ENCODE measurements around the gene LRRC23. TPM values are rescaled to one million over a fixed set of nuclear protein-coding genes. Genes with fewer than 3 reads are reported as not detected.
A peak's percentile ranks its signal among the peaks of the same experiment; 100 is the strongest.

The LRRC23 gene
- total and polyA plus RNA-seq, 2 of the 13 experiments (the other 11 are each of a cell fraction or from before 2014, with no cell fraction given) = 6.0 to 7.8 TPM

DNA sequence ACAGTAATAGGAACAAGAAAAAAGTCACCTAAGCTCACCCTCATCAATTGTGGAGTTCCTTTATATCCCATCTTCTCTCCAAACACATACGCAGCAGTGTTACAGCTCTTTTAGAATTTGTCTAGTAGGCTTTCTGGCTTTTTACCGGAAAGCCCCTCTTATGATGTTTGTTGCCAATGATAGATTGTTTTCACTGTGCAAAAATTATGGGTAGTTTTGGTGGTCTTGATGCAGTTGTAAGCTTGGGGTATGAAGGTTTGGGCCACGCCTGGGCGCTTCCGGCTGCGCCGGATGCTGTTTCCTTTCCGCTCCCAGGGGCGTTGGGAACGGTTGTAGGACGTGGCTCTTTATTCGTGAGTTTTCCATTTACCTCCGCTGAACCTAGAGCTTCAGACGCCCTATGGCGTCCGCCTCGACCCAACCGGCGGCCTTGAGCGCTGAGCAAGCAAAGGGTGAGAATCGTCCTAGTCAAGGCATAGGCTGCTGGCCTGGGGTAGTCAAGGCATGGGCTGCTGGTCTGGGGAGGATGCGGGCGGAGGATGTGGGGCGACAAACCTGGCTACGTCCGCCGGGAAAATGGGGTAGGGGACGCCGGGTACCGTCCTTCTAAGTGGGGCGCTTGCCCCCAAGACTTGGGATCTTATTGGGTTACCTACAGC lies 39.2 kb downstream of the LRRC23 start, which contains the start of the genes C12orf57 and RNU7-1 (continued):
- no peak for TF ChIP-seq ZNF407 (CRISPR knock-in tag; IDR thresholded peaks at IDR 0.05; ENCODE audit: not compliant biosample characterization)
- TF ChIP-seq SALL1 (CRISPR knock-in tag; IDR thresholded peaks at IDR 0.05) = peak; percentile 25; the same call in 1 of the 2 replicates
- no peak for TF ChIP-seq SKIL (CRISPR knock-in tag; IDR thresholded peaks at IDR 0.05; ENCODE audit: borderline replicate concordance)
- TF ChIP-seq RARG (CRISPR knock-in tag; IDR thresholded peaks at IDR 0.05; ENCODE audit: low read depth) = no peak
- TF ChIP-seq ZNF160 (CRISPR knock-in tag; IDR thresholded peaks at IDR 0.05) = no peak
- TF ChIP-seq ZNF713 (CRISPR knock-in tag; IDR thresholded peaks at IDR 0.05) = no peak
- no peak for TF ChIP-seq CC2D1A (CRISPR knock-in tag; IDR thresholded peaks at IDR 0.05)
- TF ChIP-seq HOXA9 (CRISPR knock-in tag; IDR thresholded peaks at IDR 0.05; ENCODE audit: borderline replicate concordance) = no peak; the same call in 1 of the 2 replicates
- TF ChIP-seq MTA1 (CRISPR knock-in tag; IDR thresholded peaks at IDR 0.05; ENCODE audit: borderline replicate concordance) = peak; percentile 74
- peak; percentile 71 for TF ChIP-seq ZNF12 (CRISPR knock-in tag; IDR thresholded peaks at IDR 0.05)
- TF ChIP-seq, protein P1, sequence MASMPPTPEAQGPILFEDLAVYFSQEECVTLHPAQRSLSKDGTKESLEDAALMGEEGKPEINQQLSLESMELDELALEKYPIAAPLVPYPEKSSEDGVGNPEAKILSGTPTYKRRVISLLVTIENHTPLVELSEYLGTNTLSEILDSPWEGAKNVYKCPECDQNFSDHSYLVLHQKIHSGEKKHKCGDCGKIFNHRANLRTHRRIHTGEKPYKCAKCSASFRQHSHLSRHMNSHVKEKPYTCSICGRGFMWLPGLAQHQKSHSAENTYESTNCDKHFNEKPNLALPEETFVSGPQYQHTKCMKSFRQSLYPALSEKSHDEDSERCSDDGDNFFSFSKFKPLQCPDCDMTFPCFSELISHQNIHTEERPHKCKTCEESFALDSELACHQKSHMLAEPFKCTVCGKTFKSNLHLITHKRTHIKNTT (CRISPR knock-in tag; IDR thresholded peaks at IDR 0.05) = no peak
- TF ChIP-seq, protein P2, sequence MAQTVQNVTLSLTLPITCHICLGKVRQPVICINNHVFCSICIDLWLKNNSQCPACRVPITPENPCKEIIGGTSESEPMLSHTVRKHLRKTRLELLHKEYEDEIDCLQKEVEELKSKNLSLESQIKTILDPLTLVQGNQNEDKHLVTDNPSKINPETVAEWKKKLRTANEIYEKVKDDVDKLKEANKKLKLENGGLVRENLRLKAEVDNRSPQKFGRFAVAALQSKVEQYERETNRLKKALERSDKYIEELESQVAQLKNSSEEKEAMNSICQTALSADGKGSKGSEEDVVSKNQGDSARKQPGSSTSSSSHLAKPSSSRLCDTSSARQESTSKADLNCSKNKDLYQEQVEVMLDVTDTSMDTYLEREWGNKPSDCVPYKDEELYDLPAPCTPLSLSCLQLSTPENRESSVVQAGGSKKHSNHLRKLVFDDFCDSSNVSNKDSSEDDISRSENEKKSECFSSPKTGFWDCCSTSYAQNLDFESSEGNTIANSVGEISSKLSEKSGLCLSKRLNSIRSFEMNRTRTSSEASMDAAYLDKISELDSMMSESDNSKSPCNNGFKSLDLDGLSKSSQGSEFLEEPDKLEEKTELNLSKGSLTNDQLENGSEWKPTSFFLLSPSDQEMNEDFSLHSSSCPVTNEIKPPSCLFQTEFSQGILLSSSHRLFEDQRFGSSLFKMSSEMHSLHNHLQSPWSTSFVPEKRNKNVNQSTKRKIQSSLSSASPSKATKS (CRISPR knock-in tag; IDR thresholded peaks at IDR 0.05) = no peak; the same call in 1 of the 2 replicates
- peak; percentile 68; the same call in 1 of the 2 replicates for TF ChIP-seq NR2F2 (IDR thresholded peaks at IDR 0.05; ENCODE audit: borderline replicate concordance, low read depth)
- 0 out of 2 replicates have a peak, but pooled peaks have one; percentile 19 for TF ChIP-seq ZSCAN29 (CRISPR knock-in tag; conservative IDR thresholded peaks at IDR 0.05)
- no peak for TF ChIP-seq JARID2 (CRISPR knock-in tag; IDR thresholded peaks at IDR 0.05; ENCODE audit: insufficient replicate concordance)
